ENCODE results near the gene TTLL3. TPM values are rescaled to one million over a fixed set of nuclear protein-coding genes. Genes with fewer than 3 reads are reported as not detected.
A peak's percentile ranks its signal among the peaks of the same experiment; 100 is the strongest.

The TTLL3 gene
- polyA plus RNA-seq, 1 donor (not counting 4 experiments of a cell fraction or from before 2014, with no cell fraction given) = 11.3 TPM

DNA sequence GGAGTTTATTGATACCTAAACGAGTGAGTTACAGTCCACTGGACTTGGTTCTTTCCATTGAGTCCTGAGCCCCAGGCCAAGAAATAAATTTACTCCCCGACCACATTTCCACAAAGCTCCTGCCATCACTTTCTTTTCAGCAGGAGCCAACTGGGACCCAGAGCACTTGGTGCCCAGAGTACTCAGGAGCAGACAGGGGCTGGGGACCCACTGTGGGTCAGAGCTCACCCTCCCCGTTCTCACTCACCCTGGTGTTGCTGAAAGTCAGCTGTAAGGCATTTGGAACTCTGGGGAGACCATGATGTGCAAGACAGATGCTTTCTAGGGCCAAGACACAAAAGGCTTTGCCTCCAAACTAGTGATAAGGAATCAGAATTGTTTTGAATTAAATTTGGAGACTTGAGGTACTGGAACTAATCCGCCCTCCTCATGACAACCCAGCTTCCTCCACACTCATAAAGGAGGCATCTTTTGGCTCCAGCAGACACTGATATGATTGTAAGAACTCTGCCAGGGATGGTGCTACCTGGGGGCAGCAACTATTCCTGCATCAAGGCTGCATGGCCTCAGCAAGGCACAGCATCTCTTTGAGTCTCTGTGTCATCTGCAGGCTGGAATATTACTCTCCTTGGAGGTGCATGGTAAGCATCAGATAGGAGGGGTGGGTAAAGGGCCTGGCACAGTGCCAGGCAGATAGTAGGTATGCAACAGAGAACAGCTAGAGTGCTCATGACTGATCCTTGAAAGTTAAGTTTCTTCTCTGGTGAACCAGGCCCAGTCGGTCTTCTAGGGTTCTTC lies 33.0 kb upstream of the TTLL3 start:
- no peak overlapping the region for H3K27ac ChIP-seq (ENCODE audit: control insufficient read depth, insufficient read depth, low read length)
- H4K20me1 ChIP-seq (ENCODE audit: control insufficient read depth, extremely low read depth, insufficient read depth, low read length) = no peaks in the 10 kb centered on the region
- H3K4me3 ChIP-seq (ENCODE audit: control insufficient read depth in 2 of 3, extremely low read depth in 1 of 3, insufficient read depth in 2 of 3, low read depth in 1 of 3, low read length in 3 of 3) = no peak overlapping the region
- dilution Hi-C loops (cut with MboI; ENCODE audit: extremely low pct_ligation_motif_present, low sequenced_read_pairs) = no loop called here
- H2AFZ ChIP-seq (ENCODE audit: control insufficient read depth, low read length) = no peak overlapping the region
- H3K27me3 ChIP-seq (ENCODE audit: control insufficient read depth, extremely low read depth, insufficient read depth, low read length) = no peaks in the 10 kb centered on the region
- FAIRE-seq (no peak), DNase-seq (ENCODE audit: low read depth, low spot score) (no peak)
- H3K4me2 ChIP-seq (ENCODE audit: control insufficient read depth, extremely low read depth, insufficient read depth, low read depth, low read length) = no peak overlapping the region
- H3K36me3 ChIP-seq (ENCODE audit: control insufficient read depth in 2 of 2, extremely low read depth in 1 of 2, insufficient read depth in 2 of 2, low read length in 2 of 2) = peaks cover 7 to 9% of the 10 kb centered on the region in 2 experiments
- no peaks in the 10 kb centered on the region for H3K9me3 ChIP-seq (ENCODE audit: control insufficient read depth, low read depth, low read length)
- no peak overlapping the region for H3K9ac ChIP-seq (ENCODE audit: control insufficient read depth, extremely low read depth, insufficient read depth, low read length)
- H3K79me2 ChIP-seq (ENCODE audit: control insufficient read depth, insufficient read depth, low read length) = no peaks in the 10 kb centered on the region
- peaks cover 3% of the 10 kb centered on the region for H3K4me1 ChIP-seq (ENCODE audit: control insufficient read depth, extremely low read depth, insufficient read depth, low read length)
- TF ChIP-seq EZH2 (IDR thresholded peaks at IDR 0.05; ENCODE audit: low read length) = no peak
- TF ChIP-seq, protein P1, sequence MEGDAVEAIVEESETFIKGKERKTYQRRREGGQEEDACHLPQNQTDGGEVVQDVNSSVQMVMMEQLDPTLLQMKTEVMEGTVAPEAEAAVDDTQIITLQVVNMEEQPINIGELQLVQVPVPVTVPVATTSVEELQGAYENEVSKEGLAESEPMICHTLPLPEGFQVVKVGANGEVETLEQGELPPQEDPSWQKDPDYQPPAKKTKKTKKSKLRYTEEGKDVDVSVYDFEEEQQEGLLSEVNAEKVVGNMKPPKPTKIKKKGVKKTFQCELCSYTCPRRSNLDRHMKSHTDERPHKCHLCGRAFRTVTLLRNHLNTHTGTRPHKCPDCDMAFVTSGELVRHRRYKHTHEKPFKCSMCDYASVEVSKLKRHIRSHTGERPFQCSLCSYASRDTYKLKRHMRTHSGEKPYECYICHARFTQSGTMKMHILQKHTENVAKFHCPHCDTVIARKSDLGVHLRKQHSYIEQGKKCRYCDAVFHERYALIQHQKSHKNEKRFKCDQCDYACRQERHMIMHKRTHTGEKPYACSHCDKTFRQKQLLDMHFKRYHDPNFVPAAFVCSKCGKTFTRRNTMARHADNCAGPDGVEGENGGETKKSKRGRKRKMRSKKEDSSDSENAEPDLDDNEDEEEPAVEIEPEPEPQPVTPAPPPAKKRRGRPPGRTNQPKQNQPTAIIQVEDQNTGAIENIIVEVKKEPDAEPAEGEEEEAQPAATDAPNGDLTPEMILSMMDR (optimal IDR thresholded peaks at IDR 0.05 in 1 of 3, IDR thresholded peaks at IDR 0.05 in 1 of 3, conservative IDR thresholded peaks at IDR 0.05 in 1 of 3; ENCODE audit: extremely low read depth in 1 of 3, insufficient read depth in 2 of 3, low read length in 3 of 3) = no peak
- H3K9me1 ChIP-seq (ENCODE audit: control insufficient read depth, extremely low read depth, insufficient read depth, low read length) = no peaks in the 10 kb centered on the region

DNA sequence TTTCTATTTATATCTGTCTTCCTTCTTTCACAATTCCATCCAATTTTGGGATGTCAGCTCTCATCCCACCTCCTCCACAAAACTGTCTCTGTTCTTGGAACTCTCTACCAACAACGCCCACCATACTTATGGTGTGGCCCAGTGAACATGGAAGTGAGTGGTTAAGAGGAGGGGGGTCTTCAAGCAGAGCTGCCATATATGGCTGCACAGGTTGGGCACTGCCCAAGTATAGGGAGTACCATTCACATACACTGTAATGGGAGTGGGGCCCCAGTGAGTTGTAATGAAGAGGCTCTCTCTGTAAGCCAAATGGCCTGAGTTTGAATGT lies 32.4 kb upstream of the TTLL3 start:
- FAIRE-seq = no peak

More for the DNA sequence above, 32.4 kb upstream of the TTLL3 start:
- no peaks in the 10 kb centered on the region for H3K27me3 ChIP-seq (ENCODE audit: control insufficient read depth, extremely low read depth, insufficient read depth, low read length)
- no peak overlapping the region for H3K4me2 ChIP-seq (ENCODE audit: control insufficient read depth, extremely low read depth, insufficient read depth, low read depth, low read length)
- TF ChIP-seq, protein P1 (optimal IDR thresholded peaks at IDR 0.05 in 1 of 3, IDR thresholded peaks at IDR 0.05 in 1 of 3, conservative IDR thresholded peaks at IDR 0.05 in 1 of 3; ENCODE audit: extremely low read depth in 1 of 3, insufficient read depth in 2 of 3, low read length in 3 of 3) = no peak
- TF ChIP-seq EZH2 (IDR thresholded peaks at IDR 0.05; ENCODE audit: low read length) = no peak
- peaks cover 9 to 10% of the 10 kb centered on the region in 2 experiments for H3K36me3 ChIP-seq (ENCODE audit: control insufficient read depth in 2 of 2, extremely low read depth in 1 of 2, insufficient read depth in 2 of 2, low read length in 2 of 2)
- H3K79me2 ChIP-seq (ENCODE audit: control insufficient read depth, insufficient read depth, low read length) = no peaks in the 10 kb centered on the region
- H3K27ac ChIP-seq (ENCODE audit: control insufficient read depth, insufficient read depth, low read length) = peak overlapping the region; percentile 36
- dilution Hi-C loops (cut with MboI; ENCODE audit: extremely low pct_ligation_motif_present, low sequenced_read_pairs) = no loop called here
- H3K9me1 ChIP-seq (ENCODE audit: control insufficient read depth, extremely low read depth, insufficient read depth, low read length) = no peaks in the 10 kb centered on the region
- H3K4me1 ChIP-seq (ENCODE audit: control insufficient read depth, extremely low read depth, insufficient read depth, low read length) = peaks cover 3% of the 10 kb centered on the region
- DNase-seq (ENCODE audit: low read depth, low spot score) = no peak
- no peak overlapping the region for H2AFZ ChIP-seq (ENCODE audit: control insufficient read depth, low read length)
- no peak overlapping the region for H3K4me3 ChIP-seq (ENCODE audit: control insufficient read depth in 2 of 3, extremely low read depth in 1 of 3, insufficient read depth in 2 of 3, low read depth in 1 of 3, low read length in 3 of 3)
- no peaks in the 10 kb centered on the region for H4K20me1 ChIP-seq (ENCODE audit: control insufficient read depth, extremely low read depth, insufficient read depth, low read length)
- no peaks in the 10 kb centered on the region for H3K9me3 ChIP-seq (ENCODE audit: control insufficient read depth, low read depth, low read length)
- no peak overlapping the region for H3K9ac ChIP-seq (ENCODE audit: control insufficient read depth, extremely low read depth, insufficient read depth, low read length)
